DMS114 treated with DMSO at 0.1 percent for 48 hours (cell line): ENCODE measurements around the gene CAPN13.

ENCODE experiments used
- DNase-seq: peaks from one replicate; lab custom pipeline; 2025; ENCODE audit not compliant: unreplicated experiment; lab: John Stamatoyannopoulos, UW

Gene CAPN13

GRCh38 chr2:30765191-30765590 is 42.1 kb downstream of the CAPN13 start:
- no peak for DNase-seq

DNA sequence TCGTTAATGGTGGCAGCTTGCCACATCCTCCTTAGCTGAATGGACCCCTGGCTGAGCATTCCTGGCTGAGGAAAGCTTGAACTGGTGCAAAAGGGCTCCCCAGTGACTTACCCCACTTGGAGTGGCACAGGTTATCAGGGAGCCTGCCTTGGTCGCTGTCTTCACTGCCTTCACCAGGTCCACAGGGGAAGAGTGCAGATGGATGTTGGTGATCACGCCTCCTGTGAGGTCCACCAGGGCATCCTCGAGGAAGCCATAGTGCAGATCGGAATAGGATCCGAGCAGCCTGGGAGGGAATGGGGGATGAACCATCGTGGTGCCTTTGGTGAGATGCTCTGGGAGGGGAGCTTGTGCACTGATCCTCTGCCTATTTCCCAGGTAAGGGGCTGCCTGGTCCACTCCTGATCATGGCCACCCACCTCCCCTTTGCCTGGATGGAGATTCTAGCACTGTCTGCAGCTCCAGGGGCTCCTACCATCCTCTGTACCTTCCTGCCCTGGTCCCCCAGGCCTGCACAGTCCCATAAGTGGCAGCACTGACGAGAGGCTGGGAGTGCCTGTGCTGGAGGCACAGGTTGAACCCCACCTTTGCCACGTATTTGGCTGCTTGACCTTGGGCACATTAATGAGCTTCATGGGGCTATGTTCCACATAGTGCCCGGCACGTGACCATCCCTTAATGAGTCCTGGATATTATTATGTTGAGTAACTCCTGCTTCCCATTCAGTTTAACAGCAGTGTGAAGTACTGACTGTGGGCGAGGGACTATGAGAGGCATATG is 43.0 kb downstream of the CAPN13 start:
- no peak for DNase-seq

DNA sequence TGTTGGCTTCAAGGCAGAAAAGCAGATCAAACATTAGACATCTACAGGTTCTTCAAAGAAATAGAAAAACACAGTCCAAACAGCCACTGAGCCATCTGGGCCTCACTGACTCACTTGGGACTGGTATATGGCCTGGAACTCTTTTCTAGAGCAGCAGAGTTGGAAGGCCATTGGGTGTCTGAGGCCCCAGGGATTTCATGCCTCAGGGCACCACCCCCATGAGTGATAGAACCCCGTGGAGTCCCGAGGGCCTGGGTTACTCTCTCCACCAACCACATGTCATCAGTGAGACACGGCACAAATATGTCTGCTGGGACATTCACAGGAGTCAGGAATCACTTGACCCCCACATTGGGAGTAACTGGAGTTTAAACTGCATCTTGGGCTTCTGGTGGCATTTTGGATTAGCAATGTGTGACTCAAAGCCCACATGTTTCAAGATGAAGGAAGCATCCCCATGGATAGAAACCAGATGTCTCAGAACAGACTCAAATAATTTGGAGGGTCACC is 44.0 kb downstream of the CAPN13 start:
- DNase-seq = no peak

DNA sequence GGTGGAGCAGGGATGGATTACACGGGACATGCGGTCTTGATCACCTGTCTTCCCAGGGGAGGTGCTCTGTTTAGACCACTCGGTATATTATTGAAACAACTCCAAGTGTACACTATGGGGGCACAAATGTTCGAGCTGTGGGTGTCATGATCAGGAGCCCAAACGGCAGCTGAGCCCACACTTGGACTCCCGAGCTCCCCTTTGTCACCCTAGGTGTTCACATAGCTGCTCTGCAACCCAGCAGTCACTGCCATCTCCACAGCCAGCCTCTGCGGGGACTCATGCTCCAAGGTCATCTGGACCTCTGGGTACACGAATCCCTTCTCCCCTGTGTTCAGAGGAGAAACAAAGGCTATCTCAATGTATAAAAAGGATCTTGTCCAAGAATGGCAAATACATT is 46.0 kb downstream of the CAPN13 start:
- DNase-seq = no peak

GRCh38 chr2:30759481-30759880 is 47.8 kb downstream of the CAPN13 start:
- no peak for DNase-seq

DNA sequence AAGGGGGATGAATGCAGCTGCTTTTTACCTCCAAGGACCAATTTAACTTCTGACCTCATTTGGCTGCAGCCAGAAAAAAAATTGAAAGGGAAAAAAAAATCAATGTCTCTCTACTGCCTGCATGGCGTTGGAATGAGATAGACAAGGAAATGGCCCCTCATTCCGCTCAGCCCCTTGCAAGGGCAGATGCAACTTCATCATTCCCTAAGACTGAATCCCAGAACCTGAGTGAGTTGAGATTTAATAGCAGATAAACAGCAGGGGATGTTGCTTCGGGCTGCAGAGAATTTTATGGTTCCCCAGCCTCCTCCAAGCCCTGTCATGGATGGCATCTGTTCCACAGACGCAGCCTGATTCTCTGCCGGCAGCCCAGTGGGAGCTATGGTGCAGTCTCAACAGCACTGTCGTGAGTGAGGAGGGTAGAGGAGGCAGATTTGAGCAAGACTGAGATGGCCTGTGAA is 49.0 kb downstream of the CAPN13 start:
- DNase-seq = no peak

DNA sequence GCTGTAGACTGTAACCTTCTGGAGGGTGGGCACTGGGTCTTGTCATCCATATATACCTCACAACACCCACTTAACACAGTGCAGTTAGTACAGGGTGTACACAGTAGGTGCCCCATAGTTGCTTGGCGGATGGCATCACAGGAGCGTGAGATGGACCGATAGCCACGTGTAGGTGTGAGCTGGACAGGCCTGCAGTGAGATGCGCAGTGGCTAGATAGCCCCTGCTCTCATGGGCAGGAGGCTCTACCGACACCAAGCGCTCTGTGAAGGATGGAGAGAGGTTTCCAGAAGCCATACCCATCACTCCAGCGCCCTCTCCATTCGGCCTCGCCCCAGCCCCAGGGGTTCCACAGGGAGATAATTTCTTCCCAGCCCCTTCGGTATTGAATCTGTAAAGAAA is 49.5 kb downstream of the CAPN13 start:
- no peak for DNase-seq

DNA sequence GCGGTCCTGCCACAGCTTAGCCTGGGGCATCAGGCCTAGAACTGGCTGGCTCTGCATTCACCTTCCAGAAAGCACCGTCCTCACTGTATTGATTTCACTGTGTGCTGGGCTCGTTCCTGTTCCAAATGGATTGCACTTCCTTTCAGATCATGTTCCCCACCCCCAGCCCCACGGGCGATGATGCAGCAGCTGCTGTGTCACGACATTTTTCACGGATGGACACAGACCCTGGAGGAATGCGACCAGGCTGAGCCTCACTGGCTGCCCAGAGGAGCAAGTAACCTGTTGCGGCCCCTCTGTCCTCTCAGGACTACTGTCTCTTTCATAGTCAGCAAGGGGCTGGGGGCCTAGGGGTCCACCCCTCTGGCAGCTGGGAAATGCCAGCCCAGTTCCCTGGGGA is 50.3 kb downstream of the CAPN13 start:
- no peak for DNase-seq

GRCh38 chr2:30756051-30756719 is 51.1 kb downstream of the CAPN13 start:
- DNase-seq = no peak

DNA sequence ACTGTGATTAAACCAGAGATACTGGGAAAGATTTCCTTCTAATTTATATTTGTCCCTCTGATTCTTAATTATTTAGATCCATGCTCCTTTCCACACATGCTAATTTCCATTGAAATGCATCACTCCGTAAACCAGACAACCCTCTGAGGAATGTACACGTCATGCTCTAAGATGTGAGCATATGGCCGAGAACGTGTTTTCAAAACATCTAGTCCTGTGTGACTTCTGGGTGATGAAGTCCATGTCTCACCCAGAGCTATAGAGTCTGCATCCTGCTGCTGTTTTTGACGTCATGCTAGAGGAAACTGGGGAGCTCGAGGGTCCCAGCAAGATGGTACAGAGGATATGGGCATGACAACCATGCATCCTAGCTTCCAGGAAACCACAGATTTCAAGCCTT is 53.6 kb downstream of the CAPN13 start:
- no peak for DNase-seq

DNA sequence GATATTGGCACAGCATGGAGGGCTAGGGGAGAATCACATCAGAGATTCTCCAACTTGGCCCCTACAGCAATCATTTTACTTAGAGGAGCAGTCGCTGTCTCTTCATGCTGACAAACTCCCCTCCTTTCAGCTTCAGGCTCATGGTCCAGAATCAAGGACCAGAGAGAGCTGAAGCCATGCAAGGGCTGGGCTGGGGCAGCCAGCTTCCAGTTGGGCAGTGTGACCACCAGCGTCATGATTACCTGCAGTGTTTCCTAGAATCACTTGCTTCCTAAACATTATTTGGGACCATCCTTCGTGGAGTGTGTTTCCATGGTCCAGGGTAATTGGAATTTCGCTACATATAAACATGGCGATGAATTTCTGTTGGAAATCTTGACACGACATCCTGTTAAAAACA is 54.4 kb downstream of the CAPN13 start:
- DNase-seq = no peak

- no peak for DNase-seq
Observed at GRCh38 chr2:30747206-30747605, 60.0 kb downstream of the CAPN13 start.

- no peak for DNase-seq
Observed at GRCh38 chr2:30744823-30745222, 62.4 kb downstream of the CAPN13 start.

DNA sequence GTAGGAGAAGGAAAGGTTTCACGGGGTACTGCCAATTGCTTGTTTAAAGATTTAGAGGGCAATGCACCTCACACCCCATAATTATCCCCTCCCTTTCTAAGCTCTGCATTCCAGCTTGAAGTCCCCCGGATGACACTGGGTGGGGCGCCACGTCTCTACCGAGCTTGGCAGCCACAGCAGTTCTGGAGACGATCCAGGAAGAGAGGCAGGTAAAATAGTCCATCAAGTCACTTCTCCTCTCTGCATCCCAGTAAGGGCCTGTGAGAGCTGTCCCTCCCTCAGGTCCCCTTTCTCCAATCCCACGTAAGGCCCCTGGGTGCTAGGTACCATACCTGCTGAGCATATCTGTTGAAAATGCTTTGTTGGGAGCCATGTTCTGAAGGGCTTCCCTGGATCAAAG is 65.7 kb downstream of the CAPN13 start:
- DNase-seq = no peak

DNA sequence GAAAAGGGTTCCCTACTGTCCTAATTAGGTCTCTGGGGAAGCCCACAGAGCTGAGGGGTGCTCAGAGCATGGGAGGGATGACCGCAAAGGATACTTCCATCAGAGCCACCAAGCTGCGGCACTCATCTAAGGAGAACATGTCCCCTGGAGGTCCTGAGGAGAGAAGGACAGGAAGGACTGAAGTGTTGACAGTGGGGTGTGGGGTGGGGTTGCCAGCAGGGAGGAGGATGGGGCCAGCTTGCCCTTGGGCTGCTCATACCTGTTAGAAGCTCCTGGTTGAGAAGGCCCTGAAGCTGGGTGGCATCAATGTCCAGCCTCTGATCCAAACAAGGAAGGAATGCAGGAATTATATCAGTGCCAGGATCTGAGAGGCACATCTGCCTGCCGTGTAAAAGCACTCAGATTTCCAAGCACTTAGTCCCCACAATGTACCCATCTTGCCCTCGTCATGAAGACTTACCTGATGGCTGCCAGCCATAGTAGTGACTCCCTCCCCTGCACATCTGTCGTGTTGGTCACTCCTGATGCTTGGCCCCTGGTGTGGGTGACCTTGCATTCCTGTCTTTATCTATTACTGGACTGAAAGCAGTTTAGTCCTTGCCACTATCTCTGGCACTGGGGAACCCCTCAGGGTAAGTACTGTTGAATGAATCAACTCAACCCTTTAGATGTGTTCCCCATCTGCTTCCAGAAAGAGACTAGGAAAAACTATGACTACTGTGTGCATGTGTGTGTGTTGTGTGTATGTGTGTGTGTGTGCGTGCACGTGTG is 68.9 kb downstream of the CAPN13 start:
- DNase-seq = no peak

GRCh38 chr2:30737326-30737610 is 70.0 kb downstream of the CAPN13 start:
- DNase-seq = no peak

GRCh38 chr2:30736461-30737325 is 70.6 kb downstream of the CAPN13 start:
- DNase-seq = no peak

DNA sequence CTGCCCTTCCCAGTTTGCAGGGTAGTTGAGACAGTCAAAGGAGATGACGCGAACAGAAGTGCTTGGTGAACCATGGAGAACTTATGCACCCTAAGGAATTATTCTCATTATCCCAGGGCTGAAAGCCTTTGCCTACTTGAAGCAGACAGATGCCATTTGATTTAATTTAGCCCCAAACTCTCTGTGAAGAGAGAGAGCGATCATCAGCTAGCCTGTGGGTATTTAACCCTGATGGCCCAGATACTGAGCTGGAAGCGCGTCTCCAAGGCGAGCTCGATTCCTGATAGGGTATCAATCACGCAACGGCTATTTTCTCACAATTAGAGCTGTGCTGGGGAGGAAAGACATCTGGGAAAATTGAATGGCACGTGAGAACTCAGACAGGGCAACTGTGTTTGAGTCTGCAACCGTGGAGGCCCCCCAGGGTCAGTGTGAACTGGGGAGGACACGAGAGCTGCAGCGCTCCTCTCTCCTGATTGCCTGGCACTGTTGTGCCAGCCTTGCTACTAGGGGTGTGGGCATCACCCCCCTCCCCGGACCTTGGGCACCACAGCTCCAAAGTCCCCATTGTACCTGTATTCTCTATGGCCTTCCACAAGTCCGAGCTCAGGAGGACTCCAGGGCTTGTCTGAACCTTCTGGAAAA is 73.2 kb downstream of the CAPN13 start:
- DNase-seq = no peak

- no peak for DNase-seq
Observed at GRCh38 chr2:30732876-30733275, 74.4 kb downstream of the CAPN13 start.

DNA sequence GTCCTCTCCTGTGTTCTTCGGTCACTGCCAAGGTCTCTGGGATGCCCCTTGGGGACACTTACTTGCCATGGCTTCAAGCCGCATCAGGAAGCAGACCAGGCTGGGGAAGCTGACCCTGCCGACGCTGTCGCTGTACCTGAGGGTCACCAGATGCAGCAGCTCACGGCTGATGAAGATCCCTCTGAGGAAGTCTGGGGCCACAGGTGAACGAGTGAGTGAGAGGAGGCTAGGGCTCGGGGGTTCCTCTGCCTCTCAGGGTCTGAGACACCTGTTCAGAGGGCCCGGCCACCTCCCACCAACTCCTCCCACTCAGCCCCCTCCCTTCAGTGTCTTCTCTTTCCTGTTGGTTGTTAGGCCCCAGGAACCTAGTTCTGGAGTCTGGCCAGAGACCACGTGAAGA is 74.9 kb downstream of the CAPN13 start:
- DNase-seq = no peak
